ENCODE data around the gene GSTCD.

- TF ChIP-seq, protein P1, sequence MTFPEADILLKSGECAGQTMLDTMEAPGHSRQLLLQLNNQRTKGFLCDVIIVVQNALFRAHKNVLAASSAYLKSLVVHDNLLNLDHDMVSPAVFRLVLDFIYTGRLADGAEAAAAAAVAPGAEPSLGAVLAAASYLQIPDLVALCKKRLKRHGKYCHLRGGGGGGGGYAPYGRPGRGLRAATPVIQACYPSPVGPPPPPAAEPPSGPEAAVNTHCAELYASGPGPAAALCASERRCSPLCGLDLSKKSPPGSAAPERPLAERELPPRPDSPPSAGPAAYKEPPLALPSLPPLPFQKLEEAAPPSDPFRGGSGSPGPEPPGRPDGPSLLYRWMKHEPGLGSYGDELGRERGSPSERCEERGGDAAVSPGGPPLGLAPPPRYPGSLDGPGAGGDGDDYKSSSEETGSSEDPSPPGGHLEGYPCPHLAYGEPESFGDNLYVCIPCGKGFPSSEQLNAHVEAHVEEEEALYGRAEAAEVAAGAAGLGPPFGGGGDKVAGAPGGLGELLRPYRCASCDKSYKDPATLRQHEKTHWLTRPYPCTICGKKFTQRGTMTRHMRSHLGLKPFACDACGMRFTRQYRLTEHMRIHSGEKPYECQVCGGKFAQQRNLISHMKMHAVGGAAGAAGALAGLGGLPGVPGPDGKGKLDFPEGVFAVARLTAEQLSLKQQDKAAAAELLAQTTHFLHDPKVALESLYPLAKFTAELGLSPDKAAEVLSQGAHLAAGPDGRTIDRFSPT (tag by site-specific recombination; IDR thresholded peaks at IDR 0.05) = no peak
- TF ChIP-seq ZNF184 (tag by site-specific recombination; IDR thresholded peaks at IDR 0.05) = no peak
- no peak for TF ChIP-seq ZNF274 (IDR thresholded peaks at IDR 0.05; ENCODE audit: low read length)
- TF ChIP-seq ZNF274 (tag by site-specific recombination; IDR thresholded peaks at IDR 0.05; ENCODE audit: borderline replicate concordance) = no peak
- no peak for TF ChIP-seq KLF9 (tag by site-specific recombination; IDR thresholded peaks at IDR 0.05; ENCODE audit: low read depth)
- TF ChIP-seq, protein P2, sequence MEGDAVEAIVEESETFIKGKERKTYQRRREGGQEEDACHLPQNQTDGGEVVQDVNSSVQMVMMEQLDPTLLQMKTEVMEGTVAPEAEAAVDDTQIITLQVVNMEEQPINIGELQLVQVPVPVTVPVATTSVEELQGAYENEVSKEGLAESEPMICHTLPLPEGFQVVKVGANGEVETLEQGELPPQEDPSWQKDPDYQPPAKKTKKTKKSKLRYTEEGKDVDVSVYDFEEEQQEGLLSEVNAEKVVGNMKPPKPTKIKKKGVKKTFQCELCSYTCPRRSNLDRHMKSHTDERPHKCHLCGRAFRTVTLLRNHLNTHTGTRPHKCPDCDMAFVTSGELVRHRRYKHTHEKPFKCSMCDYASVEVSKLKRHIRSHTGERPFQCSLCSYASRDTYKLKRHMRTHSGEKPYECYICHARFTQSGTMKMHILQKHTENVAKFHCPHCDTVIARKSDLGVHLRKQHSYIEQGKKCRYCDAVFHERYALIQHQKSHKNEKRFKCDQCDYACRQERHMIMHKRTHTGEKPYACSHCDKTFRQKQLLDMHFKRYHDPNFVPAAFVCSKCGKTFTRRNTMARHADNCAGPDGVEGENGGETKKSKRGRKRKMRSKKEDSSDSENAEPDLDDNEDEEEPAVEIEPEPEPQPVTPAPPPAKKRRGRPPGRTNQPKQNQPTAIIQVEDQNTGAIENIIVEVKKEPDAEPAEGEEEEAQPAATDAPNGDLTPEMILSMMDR (tag by site-specific recombination; IDR thresholded peaks at IDR 0.05) = peak; percentile 56
- TF ChIP-seq, protein P3, sequence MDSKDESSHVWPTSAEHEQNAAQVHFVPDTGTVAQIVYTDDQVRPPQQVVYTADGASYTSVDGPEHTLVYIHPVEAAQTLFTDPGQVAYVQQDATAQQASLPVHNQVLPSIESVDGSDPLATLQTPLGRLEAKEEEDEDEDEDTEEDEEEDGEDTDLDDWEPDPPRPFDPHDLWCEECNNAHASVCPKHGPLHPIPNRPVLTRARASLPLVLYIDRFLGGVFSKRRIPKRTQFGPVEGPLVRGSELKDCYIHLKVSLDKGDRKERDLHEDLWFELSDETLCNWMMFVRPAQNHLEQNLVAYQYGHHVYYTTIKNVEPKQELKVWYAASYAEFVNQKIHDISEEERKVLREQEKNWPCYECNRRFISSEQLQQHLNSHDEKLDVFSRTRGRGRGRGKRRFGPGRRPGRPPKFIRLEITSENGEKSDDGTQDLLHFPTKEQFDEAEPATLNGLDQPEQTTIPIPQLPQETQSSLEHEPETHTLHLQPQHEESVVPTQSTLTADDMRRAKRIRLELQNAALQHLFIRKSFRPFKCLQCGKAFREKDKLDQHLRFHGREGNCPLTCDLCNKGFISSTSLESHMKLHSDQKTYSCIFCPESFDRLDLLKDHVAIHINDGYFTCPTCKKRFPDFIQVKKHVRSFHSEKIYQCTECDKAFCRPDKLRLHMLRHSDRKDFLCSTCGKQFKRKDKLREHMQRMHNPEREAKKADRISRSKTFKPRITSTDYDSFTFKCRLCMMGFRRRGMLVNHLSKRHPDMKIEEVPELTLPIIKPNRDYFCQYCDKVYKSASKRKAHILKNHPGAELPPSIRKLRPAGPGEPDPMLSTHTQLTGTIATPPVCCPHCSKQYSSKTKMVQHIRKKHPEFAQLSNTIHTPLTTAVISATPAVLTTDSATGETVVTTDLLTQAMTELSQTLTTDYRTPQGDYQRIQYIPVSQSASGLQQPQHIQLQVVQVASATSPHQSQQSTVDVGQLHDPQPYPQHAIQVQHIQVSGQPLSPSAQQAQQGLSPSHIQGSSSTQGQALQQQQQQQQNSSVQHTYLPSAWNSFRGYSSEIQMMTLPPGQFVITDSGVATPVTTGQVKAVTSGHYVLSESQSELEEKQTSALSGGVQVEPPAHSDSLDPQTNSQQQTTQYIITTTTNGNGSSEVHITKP (tag by site-specific recombination; IDR thresholded peaks at IDR 0.05) = peak; percentile 47
- TF ChIP-seq ATF2 (tag by site-specific recombination; IDR thresholded peaks at IDR 0.05; ENCODE audit: low read depth) = no peak
- TF ChIP-seq ZEB2 (tag by site-specific recombination; IDR thresholded peaks at IDR 0.05) = no peak
Measured at GRCh38 chr4:105895583-105896460, 187.2 kb downstream of the GSTCD start.
